ENCODE results near the gene NLRP1.

Gene NLRP1

DNA sequence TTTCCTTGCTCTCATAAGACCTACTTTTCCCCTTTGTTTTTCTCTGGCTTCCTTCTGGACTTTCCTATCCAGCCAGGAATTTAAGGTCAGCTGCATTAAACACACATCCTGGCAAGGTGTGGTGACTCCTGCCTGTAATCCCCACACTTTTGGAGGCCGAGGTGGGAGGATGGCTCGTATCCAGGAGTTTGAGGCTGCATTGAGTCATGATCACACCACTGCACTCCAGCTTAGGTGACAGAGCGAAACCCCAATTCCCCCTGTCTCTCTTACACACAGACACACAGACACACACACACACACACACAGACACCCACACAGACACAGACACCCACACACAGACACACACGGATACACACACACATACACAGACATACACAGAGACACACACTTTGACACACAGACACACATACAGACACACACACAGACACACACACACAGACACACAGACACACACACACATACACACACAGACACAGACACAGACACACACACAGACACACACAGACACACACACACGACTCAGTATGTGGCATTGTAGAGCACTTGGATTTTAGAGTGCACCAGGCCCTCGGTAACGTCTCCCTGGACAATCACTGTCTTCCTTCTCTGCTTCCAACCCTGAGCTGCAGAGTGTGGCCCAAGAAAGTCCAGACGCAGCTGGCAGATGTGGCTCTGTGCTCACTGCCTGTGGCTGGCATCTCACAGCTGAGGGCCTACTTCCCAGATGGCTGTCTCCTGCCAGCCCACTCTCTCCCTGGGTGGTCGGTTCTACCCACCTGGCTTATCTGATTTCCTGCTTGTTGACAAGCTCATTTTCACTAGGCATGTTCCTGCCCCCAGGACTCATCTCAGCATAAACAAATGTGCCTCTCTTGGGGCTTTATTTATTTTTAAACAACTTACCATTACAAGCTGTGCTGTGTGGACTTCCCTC, 39.0 kb downstream of the NLRP1 start:
- H3K4me1 ChIP-seq (ENCODE audit: insufficient read depth, low read length, poor library complexity, severe bottlenecking) = no peaks in the 10 kb centered on the region
- no peak for TF ChIP-seq EZH2phosphoT487 (IDR thresholded peaks at IDR 0.05; ENCODE audit: borderline replicate concordance)
- TF ChIP-seq, protein P1, sequence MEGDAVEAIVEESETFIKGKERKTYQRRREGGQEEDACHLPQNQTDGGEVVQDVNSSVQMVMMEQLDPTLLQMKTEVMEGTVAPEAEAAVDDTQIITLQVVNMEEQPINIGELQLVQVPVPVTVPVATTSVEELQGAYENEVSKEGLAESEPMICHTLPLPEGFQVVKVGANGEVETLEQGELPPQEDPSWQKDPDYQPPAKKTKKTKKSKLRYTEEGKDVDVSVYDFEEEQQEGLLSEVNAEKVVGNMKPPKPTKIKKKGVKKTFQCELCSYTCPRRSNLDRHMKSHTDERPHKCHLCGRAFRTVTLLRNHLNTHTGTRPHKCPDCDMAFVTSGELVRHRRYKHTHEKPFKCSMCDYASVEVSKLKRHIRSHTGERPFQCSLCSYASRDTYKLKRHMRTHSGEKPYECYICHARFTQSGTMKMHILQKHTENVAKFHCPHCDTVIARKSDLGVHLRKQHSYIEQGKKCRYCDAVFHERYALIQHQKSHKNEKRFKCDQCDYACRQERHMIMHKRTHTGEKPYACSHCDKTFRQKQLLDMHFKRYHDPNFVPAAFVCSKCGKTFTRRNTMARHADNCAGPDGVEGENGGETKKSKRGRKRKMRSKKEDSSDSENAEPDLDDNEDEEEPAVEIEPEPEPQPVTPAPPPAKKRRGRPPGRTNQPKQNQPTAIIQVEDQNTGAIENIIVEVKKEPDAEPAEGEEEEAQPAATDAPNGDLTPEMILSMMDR (conservative IDR thresholded peaks at IDR 0.05; ENCODE audit: low read length) = no peak
- no peaks in the 10 kb centered on the region for H3K79me2 ChIP-seq (ENCODE audit: insufficient read depth, low read length)
- no peaks in the 10 kb centered on the region for H3K27me3 ChIP-seq (ENCODE audit: insufficient read depth, low read length, poor library complexity, severe bottlenecking)
- H3K9ac ChIP-seq (ENCODE audit: low read depth, low read length, poor library complexity, severe bottlenecking) = no peak overlapping the region
- no peaks in the 10 kb centered on the region for H4K20me1 ChIP-seq (ENCODE audit: insufficient read depth, low read length, poor library complexity, severe bottlenecking)
- no peaks in the 10 kb centered on the region for H3F3A ChIP-seq (ENCODE audit: low read depth)
- no peak overlapping the region for H3K4me2 ChIP-seq (ENCODE audit: low read depth, low read length, poor library complexity, severe bottlenecking)
- no peaks in the 10 kb centered on the region for H3K9me3 ChIP-seq (ENCODE audit: insufficient read depth, low read depth, low read length)
- no peak overlapping the region for H3K4me3 ChIP-seq (ENCODE audit: low read length, poor library complexity, severe bottlenecking)
- H3K36me3 ChIP-seq (ENCODE audit: insufficient read depth, low read length) = no peaks in the 10 kb centered on the region
- no peaks in the 10 kb centered on the region for H3K9me2 ChIP-seq (replicated peaks; ENCODE audit: low read depth, low read length)
- H2AFZ ChIP-seq (ENCODE audit: low read length) = no peak overlapping the region

GRCh38 chr17:5544115-5544514, 40.2 kb downstream of the NLRP1 start:
- Histone ChIP-seq H3K36me3 (ENCODE audit: insufficient read depth, low read length) (no peaks in the 10 kb centered on the region), H3K4me1 (ENCODE audit: insufficient read depth, low read length, poor library complexity, severe bottlenecking) (no peaks in the 10 kb centered on the region), H3K4me2 (ENCODE audit: low read depth, low read length, poor library complexity, severe bottlenecking) (no peak overlapping the region), H3K4me3 (ENCODE audit: low read length, poor library complexity, severe bottlenecking) (no peak overlapping the region), H3K9me2 (replicated peaks; ENCODE audit: low read depth, low read length) (no peaks in the 10 kb centered on the region), H3K79me2 (ENCODE audit: insufficient read depth, low read length) (no peaks in the 10 kb centered on the region), H3K9me3 (ENCODE audit: insufficient read depth, low read depth, low read length) (no peaks in the 10 kb centered on the region), H2AFZ (ENCODE audit: low read length) (no peak overlapping the region), H3F3A (ENCODE audit: low read depth) (no peaks in the 10 kb centered on the region), H3K9ac (ENCODE audit: low read depth, low read length, poor library complexity, severe bottlenecking) (no peak overlapping the region), H4K20me1 (ENCODE audit: insufficient read depth, low read length, poor library complexity, severe bottlenecking) (no peaks in the 10 kb centered on the region), H3K27me3 (ENCODE audit: insufficient read depth, low read length, poor library complexity, severe bottlenecking) (no peaks in the 10 kb centered on the region)
- TF ChIP-seq EZH2phosphoT487 (IDR thresholded peaks at IDR 0.05; ENCODE audit: borderline replicate concordance) = no peak
- TF ChIP-seq, protein P1 (conservative IDR thresholded peaks at IDR 0.05; ENCODE audit: low read length) = no peak

GRCh38 chr17:5541610-5542202, 42.6 kb downstream of the NLRP1 start:
- H3K27me3 ChIP-seq (ENCODE audit: insufficient read depth, low read length, poor library complexity, severe bottlenecking) = no peaks in the 10 kb centered on the region
- no peak overlapping the region for H3K4me2 ChIP-seq (ENCODE audit: low read depth, low read length, poor library complexity, severe bottlenecking)
- H3K9me2 ChIP-seq (replicated peaks; ENCODE audit: low read depth, low read length) = no peaks in the 10 kb centered on the region
- no peaks in the 10 kb centered on the region for H3K79me2 ChIP-seq (ENCODE audit: insufficient read depth, low read length)
- H2AFZ ChIP-seq (ENCODE audit: low read length) = no peak overlapping the region
- no peak overlapping the region for H3K9ac ChIP-seq (ENCODE audit: low read depth, low read length, poor library complexity, severe bottlenecking)
- no peak overlapping the region for H3K4me3 ChIP-seq (ENCODE audit: low read length, poor library complexity, severe bottlenecking)
- H4K20me1 ChIP-seq (ENCODE audit: insufficient read depth, low read length, poor library complexity, severe bottlenecking) = no peaks in the 10 kb centered on the region
- H3K36me3 ChIP-seq (ENCODE audit: insufficient read depth, low read length) = no peaks in the 10 kb centered on the region
- H3K4me1 ChIP-seq (ENCODE audit: insufficient read depth, low read length, poor library complexity, severe bottlenecking) = no peaks in the 10 kb centered on the region
- no peaks in the 10 kb centered on the region for H3K9me3 ChIP-seq (ENCODE audit: insufficient read depth, low read depth, low read length)
- H3F3A ChIP-seq (ENCODE audit: low read depth) = no peaks in the 10 kb centered on the region
- TF ChIP-seq EZH2phosphoT487 (IDR thresholded peaks at IDR 0.05; ENCODE audit: borderline replicate concordance) = no peak
- TF ChIP-seq, protein P1 (conservative IDR thresholded peaks at IDR 0.05; ENCODE audit: low read length) = no peak

Measured in Loucy (cell line).